Tibial nerve (tissue), 4 donors: ENCODE measurements around the gene MGMT. TPM values are rescaled to one million over a fixed set of nuclear protein-coding genes. Genes with fewer than 3 reads are reported as not detected.

Experiments
- DNase-seq, 2 donors: peaks; one replicate each; pipeline ENCODE4 v3.0.0-alpha.2; 2019; ENCODE audit warnings: low spot score in 2 of 2
- H3K27ac ChIP-seq, 4 donors: fragments of 200-600 bp; sonication (generic) in 3 of 4; one replicate each; pipeline ENCODE4 v1.5.1; 2017 to 2019; ENCODE audit warnings: mild to moderate bottlenecking in 1 of 4
- H3K27me3 ChIP-seq, 2 donors: fragments of 200-600 bp; sonication (generic) in 1 of 2; one replicate each; pipeline versions ENCODE4 v1.5.1 to v1.6.0; 2017 to 2019
- H3K36me3 ChIP-seq, 3 donors: fragments of 200-600 bp; sonication (generic); one replicate each; pipeline ENCODE4 v1.5.1; 2018 to 2019
- H3K4me1 ChIP-seq, 4 donors: fragments of 200-600 bp; sonication (generic) in 3 of 4; one replicate each; pipeline ENCODE4 v1.5.1; 2017 to 2019
- H3K4me3 ChIP-seq, 4 donors: fragments of 200-600 bp; sonication (generic) in 3 of 4; one replicate each; pipeline ENCODE4 v1.5.1; 2017 to 2019; ENCODE audit warnings: mild to moderate bottlenecking in 1 of 4, moderate library complexity in 1 of 4
- H3K9me3 ChIP-seq, 4 donors: fragments of 200-600 bp; sonication (generic) in 3 of 4; one replicate each; pipeline ENCODE4 v1.5.1; 2017 to 2019
- CTCF ChIP-seq, 5 experiments: fragments of 200-600 bp in 3 of 5; fragments of 450-650 bp in 2 of 5; sonication (generic) in 3 of 5; IDR thresholded peaks; one replicate each; pipeline ENCODE4 v1.5.1; 2016 to 2019; ENCODE audit warnings: antibody characterized with exemption in 5 of 5, mild to moderate bottlenecking in 3 of 5, moderate library complexity in 2 of 5
- EP300 ChIP-seq, 2 donors: sonication (generic); formaldehyde crosslinking; IDR thresholded peaks; one replicate each; pipeline ENCODE4 v1.6.1; 2017; ENCODE audit warnings: antibody characterized with exemption in 2 of 2, mild to moderate bottlenecking in 1 of 2
- POLR2A ChIP-seq, 2 donors: fragments of 450-650 bp; IDR thresholded peaks; one replicate each; pipeline ENCODE4 v1.6.1; 2017; ENCODE audit warnings: antibody characterized with exemption in 2 of 2, mild to moderate bottlenecking in 2 of 2, moderate library complexity in 2 of 2
- WGBS, 2 donors: methylation state at CpG; one replicate each; pipeline ENCODE4 v1.1.5; 2018; 5-methylcytosine and 5-hydroxymethylcytosine counted together
- total RNA-seq, 4 donors: library from RNA; depleted of rRNA; stranded (reverse); fragments of >200 nt; gene quantifications; one replicate each; pipeline ENCODE4 v1.1.0, GENCODE V29; 2016

The MGMT gene
- total RNA-seq, 4 donors from 2014 or later: 26.1 to 39.1 (median 33.7) TPM

DNA sequence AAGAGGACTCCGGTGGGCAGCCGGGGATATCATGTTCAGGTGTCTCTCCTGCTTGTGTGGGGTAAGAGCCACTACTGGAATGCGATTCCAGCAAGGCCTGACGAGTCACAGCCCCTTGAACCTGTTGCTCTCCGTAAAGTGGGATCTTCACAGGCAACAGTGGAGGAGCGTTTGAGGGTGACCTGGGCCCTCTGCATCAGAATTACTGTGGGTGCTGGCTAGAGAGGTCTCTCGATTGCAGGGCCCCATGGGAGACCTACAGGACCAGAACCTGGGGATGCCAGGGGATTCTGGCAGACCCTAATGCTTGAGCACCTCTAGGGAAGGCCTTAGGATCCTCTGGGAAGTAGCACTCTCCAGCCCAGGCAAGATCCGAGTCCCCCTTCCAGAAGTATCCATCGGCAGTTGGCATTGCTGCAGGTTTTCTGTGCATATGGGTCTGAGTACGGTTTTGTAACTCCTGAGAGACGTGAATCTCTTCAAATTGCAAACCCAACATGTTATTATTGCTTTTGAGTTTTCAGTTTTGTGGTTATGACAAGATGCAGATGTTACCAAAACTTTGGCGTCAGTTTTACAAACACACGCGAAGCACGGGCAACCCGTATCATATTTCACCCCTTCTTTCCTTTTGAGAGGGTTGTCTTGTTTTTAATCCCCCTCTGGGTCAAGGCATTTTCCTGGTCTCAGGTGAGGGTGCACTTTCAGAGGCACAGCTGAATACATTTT, 4.6 kb downstream of the MGMT start:
- TF ChIP-seq CTCF (IDR thresholded peaks at IDR 0.05) (no peak), POLR2A (IDR thresholded peaks at IDR 0.05) (no peak), EP300 (IDR thresholded peaks at IDR 0.05) (no peak)
- no peak for DNase-seq
- Histone ChIP-seq H3K4me1 (peaks cover 0 to 12% (median 4%) of the 10 kb centered on the region in 4 donors), H3K36me3 (peaks cover 0 to 42% (median 0%) of the 10 kb centered on the region in 3 donors), H3K9me3 (no peaks in the 10 kb centered on the region), H3K4me3 (no peak overlapping the region), H3K27ac (no peak overlapping the region), H3K27me3 (no peaks in the 10 kb centered on the region)
- WGBS, 2 donors: 88 to 94% methylated on average over 16 of the region's 16 CpGs

DNA sequence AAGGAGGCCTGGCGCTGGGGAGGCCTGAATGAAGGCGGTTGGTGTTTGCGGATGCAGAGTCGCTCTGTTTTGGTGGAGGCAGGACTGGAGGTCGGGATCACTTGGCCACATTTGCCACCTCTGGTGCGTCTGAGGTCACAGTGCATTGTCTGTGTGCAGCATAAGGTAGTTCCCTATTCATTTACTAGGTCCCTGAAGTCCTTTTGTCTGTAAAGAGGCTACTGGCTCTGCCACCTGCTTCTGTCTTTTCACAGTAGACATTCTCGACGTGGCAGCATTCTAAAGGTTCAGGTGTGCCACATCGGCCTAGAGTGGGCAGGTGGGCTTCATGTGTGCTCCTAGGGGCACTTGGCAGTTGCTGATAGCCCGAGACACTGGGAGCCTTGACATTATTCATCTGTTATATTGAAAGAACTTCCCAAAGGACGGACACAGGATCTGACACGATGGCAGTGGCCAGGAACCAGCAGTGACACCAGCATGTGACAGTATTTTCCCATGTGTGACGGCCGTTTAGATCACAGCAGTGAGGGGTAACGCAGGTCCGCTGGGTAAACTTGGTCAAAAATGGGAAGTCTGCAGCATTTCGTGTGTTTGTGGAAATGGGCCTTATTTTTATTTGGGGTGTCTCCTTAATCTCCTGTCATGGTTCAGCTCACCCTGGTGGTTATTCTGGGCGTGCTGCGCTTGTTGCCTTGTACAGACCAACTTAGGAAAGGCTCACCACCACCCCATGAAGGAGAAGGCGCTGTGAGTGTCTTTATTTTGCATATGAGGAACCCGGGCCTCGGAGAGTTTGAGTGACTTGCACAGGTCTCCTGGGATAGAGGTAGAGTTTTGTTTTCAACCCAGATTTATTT, 5.9 kb downstream of the MGMT start:
- DNase-seq: no peak
- Histone ChIP-seq H3K4me3 (no peak overlapping the region), H3K9me3 (no peaks in the 10 kb centered on the region), H3K4me1 (peaks cover 0 to 4% (median 0%) of the 10 kb centered on the region in 4 donors), H3K36me3 (peaks cover 0 to 56% (median 0%) of the 10 kb centered on the region in 3 donors), H3K27me3 (no peaks in the 10 kb centered on the region), H3K27ac (no peak overlapping the region)
- WGBS, 2 donors: 90 to 93% methylated on average over 21 to 22 of the region's 22 CpGs
- TF ChIP-seq EP300 (IDR thresholded peaks at IDR 0.05): no peak
- TF ChIP-seq CTCF (IDR thresholded peaks at IDR 0.05): no peak
- TF ChIP-seq POLR2A (IDR thresholded peaks at IDR 0.05): no peak

DNA sequence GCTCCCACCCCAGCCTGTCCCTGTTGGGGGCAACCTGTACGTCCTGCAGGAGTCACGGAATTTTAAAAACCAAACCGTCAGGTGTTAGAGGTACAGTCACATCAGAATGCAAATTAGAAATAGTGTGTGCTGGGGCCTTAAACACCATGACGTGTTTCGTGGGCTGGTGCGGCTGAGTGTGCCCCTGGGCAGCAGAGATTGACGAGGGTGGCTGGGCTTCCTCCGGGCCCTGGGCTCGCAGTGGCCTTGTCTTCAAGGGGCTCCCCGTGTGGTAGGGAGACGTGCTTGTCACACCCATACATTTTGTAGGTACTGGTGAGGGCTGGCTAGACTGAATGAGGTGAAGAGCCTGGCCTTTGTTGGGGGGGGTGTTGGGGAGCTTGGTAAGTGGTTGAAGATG, 7.6 kb downstream of the MGMT start:
- Histone ChIP-seq H3K4me1 (no peaks in the 10 kb centered on the region), H3K36me3 (peaks cover 0 to 59% (median 0%) of the 10 kb centered on the region in 3 donors), H3K9me3 (peaks cover 0 to 3% (median 0%) of the 10 kb centered on the region in 4 donors), H3K27me3 (no peaks in the 10 kb centered on the region), H3K27ac (no peak overlapping the region), H3K4me3 (no peak overlapping the region)
- DNase-seq: no peak
- 91 to 97% methylated on average over 11 of the region's 11 CpGs for WGBS, 2 donors
- TF ChIP-seq CTCF (IDR thresholded peaks at IDR 0.05) (no peak), POLR2A (IDR thresholded peaks at IDR 0.05) (no peak), EP300 (IDR thresholded peaks at IDR 0.05) (no peak)

DNA sequence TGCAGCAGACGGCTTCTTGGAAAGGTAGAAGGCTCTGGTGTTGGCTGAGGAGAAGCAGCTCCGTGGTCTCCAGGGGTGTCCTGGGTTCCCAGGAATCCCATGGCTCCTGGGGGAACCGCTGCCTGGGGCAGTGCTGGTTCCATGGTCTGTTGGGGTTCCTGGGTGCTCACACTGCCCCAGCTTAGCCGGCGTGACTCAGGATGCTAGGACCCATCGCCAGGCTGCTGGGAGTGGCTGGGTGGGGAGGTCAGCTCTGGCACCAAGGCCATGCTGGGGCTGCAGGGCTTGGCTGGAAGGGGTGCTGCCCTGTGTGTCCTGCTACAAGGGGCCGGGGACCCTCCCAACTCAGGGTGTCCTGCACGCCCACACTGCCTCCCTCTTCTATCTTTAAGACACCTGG, 9.4 kb downstream of the MGMT start:
- no peaks in the 10 kb centered on the region for H3K4me1 ChIP-seq
- DNase-seq: no peak
- WGBS, 2 donors: 98% methylated on average over 4 to 8 of the region's 8 CpGs
- TF ChIP-seq EP300 (IDR thresholded peaks at IDR 0.05): no peak
- TF ChIP-seq CTCF (IDR thresholded peaks at IDR 0.05): no peak
- TF ChIP-seq POLR2A (IDR thresholded peaks at IDR 0.05): no peak
- peaks cover 0 to 14% (median under 1%) of the 10 kb centered on the region in 4 donors for H3K9me3 ChIP-seq
- H3K36me3 ChIP-seq: peaks cover 0 to 56% (median 0%) of the 10 kb centered on the region in 3 donors
- H3K27ac ChIP-seq: no peak overlapping the region
- H3K27me3 ChIP-seq: no peaks in the 10 kb centered on the region
- H3K4me3 ChIP-seq: no peak overlapping the region

DNA sequence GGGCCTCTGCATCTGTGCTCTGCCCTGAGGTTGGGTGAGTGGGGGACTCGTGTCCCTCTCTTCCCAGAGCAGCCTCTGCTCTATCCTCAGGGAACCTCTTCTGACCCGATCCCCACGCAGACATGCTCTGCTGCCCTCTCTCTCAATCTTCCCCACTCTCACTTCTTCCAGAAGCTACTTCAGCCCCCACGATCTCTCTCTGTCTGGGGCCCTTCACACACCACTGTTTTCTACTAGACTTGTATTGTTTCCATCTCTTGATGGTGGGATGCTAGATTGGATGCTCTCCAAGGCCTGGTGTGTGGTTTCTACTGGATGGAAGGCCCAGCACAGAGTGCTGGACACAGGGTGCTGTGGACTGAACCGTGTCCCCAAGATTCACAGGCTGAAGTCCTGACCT, 10.0 kb downstream of the MGMT start:
- 79 to 82% methylated on average over 5 of the region's 5 CpGs for WGBS, 2 donors
- DNase-seq: no peak
- TF ChIP-seq POLR2A (IDR thresholded peaks at IDR 0.05) (no peak), CTCF (IDR thresholded peaks at IDR 0.05) (no peak), EP300 (IDR thresholded peaks at IDR 0.05) (no peak)
- no peak overlapping the region for H3K27ac ChIP-seq
- peaks cover 0 to 21% (median 4%) of the 10 kb centered on the region in 4 donors for H3K9me3 ChIP-seq
- no peaks in the 10 kb centered on the region for H3K27me3 ChIP-seq
- no peaks in the 10 kb centered on the region for H3K4me1 ChIP-seq
- H3K36me3 ChIP-seq: peaks cover 0 to 50% (median 0%) of the 10 kb centered on the region in 3 donors
- no peak overlapping the region for H3K4me3 ChIP-seq
